Measurements from ENCODE around the gene TEPSIN.

The TEPSIN gene

DNA sequence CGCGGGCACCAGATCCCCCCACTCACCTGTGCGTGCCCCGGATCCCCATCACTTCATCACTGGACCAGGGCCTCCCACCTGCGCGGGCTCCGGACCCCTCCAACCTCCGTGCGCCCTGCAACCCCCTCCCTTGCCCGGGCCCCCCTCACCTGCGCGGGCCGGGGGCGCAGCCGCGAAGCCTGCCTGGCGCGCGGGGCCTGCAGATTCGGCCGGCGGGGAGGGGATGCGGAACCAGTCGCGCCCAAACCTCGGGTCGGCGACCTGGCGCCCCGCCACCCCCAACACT is 16.3 kb downstream of the TEPSIN start:
- no peak for DNase-seq
- H3K27ac ChIP-seq = peak overlapping the region; percentile 40 to 56
- intact Hi-C loops (cut with DNase I; ENCODE audit: low total_unique reads) = loop anchor here (2.0 kb wide), 1 partner anchor 16 kb away; the partner anchor contains the start of genes NDUFAF8 and TEPSIN

DNA sequence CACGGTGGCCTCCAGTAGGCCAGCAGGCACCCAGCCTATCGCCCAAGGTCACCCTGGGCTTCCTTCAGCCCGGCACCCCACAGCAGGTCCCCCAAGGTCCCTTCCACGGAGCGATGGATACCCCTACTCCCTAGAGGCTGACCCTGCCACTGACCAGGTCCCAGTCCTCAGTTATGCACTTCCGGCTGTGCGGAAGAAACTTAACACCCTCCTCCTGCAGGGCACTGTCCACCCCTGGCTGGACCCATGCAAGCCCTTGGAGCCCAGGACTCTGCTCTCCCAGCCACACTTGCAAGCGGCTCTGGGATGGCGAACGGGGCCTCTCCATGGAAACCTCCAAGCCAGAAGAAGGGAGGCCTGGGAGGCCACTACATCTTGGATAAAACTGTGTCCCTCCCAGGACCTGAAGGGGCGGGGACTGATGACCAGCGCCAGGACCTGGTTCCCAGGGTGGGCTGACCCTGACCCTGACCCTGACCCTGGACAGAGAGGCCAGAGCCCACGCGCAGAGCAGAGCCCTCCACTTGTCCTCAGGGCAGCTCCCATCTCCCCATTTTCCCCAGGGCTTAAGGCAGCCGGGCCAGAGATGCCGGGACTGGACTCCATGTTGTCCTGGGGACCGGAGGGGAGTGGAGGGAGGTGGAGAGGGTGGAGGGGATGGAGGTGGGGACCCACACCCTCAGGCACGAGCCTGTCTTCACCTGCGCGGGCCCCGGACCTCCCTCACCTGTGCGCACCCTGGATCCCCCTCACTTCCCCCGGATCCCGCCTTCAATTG is 16.8 kb downstream of the TEPSIN start:
- intact Hi-C loops (cut with DNase I; ENCODE audit: low total_unique reads) = loop anchor here (2.0 kb wide), 1 partner anchor 17 kb away; the partner anchor contains the start of genes NDUFAF8 and TEPSIN
- TF ChIP-seq, protein P1, sequence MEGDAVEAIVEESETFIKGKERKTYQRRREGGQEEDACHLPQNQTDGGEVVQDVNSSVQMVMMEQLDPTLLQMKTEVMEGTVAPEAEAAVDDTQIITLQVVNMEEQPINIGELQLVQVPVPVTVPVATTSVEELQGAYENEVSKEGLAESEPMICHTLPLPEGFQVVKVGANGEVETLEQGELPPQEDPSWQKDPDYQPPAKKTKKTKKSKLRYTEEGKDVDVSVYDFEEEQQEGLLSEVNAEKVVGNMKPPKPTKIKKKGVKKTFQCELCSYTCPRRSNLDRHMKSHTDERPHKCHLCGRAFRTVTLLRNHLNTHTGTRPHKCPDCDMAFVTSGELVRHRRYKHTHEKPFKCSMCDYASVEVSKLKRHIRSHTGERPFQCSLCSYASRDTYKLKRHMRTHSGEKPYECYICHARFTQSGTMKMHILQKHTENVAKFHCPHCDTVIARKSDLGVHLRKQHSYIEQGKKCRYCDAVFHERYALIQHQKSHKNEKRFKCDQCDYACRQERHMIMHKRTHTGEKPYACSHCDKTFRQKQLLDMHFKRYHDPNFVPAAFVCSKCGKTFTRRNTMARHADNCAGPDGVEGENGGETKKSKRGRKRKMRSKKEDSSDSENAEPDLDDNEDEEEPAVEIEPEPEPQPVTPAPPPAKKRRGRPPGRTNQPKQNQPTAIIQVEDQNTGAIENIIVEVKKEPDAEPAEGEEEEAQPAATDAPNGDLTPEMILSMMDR (IDR thresholded peaks at IDR 0.05) = no peak
- Histone ChIP-seq H3K4me3 (peak overlapping the region; percentile 64 to 86), H3K4me1 (peaks cover 6 to 21% (median 21%) of the 10 kb centered on the region in 4 donors), H3K27me3 (no peaks in the 10 kb centered on the region), H3K27ac (peak overlapping the region; percentile 40 to 56), H3K9me3 (no peaks in the 10 kb centered on the region), H3K36me3 (peaks cover 0 to 27% (median 0%) of the 10 kb centered on the region in 3 donors)
- no peak for DNase-seq

More for the DNA sequence above, 16.3 kb downstream of the TEPSIN start:
- Histone ChIP-seq H3K4me1 (peaks cover 6 to 21% (median 21%) of the 10 kb centered on the region in 4 donors), H3K36me3 (peaks cover 0 to 22% (median 0%) of the 10 kb centered on the region in 3 donors), H3K9me3 (no peaks in the 10 kb centered on the region), H3K27me3 (no peaks in the 10 kb centered on the region), H3K4me3 (peak overlapping the region; percentile 64 to 86)
- TF ChIP-seq, protein P1 (IDR thresholded peaks at IDR 0.05) = no peak

DNA sequence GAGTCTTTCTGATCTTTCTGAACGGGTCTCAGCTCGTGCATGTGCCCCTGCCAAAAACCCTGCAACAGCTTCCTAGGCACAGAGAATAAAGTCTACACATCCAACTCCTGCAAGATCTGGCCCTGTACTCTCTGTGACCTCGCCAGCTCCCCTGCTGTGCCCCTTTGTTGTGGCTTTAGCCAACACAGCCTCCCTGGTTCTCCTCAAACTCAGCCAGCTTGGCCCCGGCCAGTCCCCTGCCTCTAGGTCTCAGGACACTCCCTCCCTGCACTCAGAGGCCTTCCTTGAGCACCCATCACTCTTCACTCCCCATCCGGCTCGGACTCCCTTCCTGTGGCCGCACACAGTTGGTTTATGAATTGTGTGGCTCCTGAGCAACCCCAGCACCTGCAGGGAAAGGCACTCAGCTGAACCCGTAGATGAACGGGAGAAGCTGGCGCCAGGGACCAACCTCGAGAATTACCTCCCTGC is 17.4 kb downstream of the TEPSIN start:
- Histone ChIP-seq H3K4me1 (peaks cover 6 to 21% (median 21%) of the 10 kb centered on the region in 4 donors), H3K27me3 (no peaks in the 10 kb centered on the region), H3K4me3 (no peak overlapping the region), H3K27ac (no peak overlapping the region), H3K36me3 (peaks cover 0 to 31% (median 0%) of the 10 kb centered on the region in 3 donors), H3K9me3 (no peaks in the 10 kb centered on the region)
- no peak for DNase-seq
- TF ChIP-seq, protein P1 (IDR thresholded peaks at IDR 0.05) = no peak
- intact Hi-C loops (cut with DNase I; ENCODE audit: low total_unique reads) = no loop called here

DNA sequence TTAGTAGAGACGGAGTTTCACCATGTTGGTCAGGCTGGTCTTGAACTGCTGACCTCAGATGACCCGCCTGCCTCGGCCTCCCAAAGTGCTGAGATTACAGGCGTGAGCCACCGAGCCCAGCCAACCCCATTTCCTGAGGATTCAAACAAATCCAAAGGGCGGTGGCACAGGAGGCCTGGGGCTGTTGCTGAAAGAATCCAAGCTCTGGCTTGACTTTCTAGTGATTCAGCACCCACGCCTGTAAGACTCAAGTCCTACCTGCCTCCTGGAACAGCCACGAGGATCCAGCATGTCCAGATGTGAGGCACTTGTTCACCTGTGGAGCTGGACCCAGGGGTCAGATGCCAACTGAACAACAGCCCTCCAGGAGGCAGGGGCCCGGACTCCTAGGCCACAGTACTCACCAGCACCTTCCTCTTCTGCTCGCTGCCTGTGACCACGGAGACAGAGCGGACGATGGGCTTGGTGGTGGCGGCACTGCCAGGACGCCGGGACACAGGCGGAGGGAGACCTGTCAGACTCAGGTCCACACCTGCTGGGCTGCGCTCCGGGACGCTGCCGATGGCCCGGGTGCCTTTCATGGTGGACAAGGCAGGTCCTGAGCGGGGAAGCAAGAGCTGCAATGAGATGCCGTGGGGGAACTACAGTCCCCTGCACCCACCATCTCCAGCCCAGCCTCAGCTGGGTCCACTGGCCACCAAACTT is 19.2 kb downstream of the TEPSIN start:
- TF ChIP-seq, protein P1 (IDR thresholded peaks at IDR 0.05) = no peak
- H3K36me3 ChIP-seq = peaks cover 0 to 31% (median 0%) of the 10 kb centered on the region in 3 donors
- H3K9me3 ChIP-seq = no peaks in the 10 kb centered on the region
- no peak for DNase-seq
- intact Hi-C loops (cut with DNase I; ENCODE audit: low total_unique reads) = no loop called here
- no peak overlapping the region for H3K27ac ChIP-seq
- peaks cover 6 to 21% (median 21%) of the 10 kb centered on the region in 4 donors for H3K4me1 ChIP-seq
- no peaks in the 10 kb centered on the region for H3K27me3 ChIP-seq
- H3K4me3 ChIP-seq = no peak overlapping the region

DNA sequence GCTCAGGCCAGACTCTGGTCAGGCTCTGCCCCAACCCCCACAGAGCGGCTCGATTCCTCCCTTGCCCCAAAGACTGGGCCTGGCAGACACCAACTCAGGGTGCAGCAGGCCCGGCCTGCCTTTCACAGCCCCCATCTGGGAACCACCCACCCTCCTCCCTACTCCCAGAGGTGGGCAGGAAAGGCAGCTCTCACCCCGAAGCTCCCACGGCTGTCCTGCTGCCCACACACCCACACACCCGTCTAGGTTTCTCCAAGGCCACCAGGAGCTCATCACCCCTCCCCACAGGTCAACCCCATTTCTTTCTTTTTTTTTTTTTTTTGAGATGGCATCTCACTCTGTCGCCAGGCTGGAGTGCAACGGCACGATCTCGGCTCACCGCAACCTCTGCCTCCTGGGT is 19.9 kb downstream of the TEPSIN start:
- Histone ChIP-seq H3K4me1 (peaks cover 6 to 21% (median 20%) of the 10 kb centered on the region in 4 donors), H3K27ac (no peak overlapping the region), H3K4me3 (no peak overlapping the region), H3K36me3 (peaks cover 0 to 31% (median 0%) of the 10 kb centered on the region in 3 donors), H3K27me3 (no peaks in the 10 kb centered on the region), H3K9me3 (no peaks in the 10 kb centered on the region)
- DNase-seq = no peak
- intact Hi-C loops (cut with DNase I; ENCODE audit: low total_unique reads) = no loop called here
- TF ChIP-seq, protein P1 (IDR thresholded peaks at IDR 0.05) = no peak

Data from tibial artery (tissue), 4 donors.